Spinal cord (tissue), 10 donors: ENCODE results near the gene INPPL1. TPM values are rescaled to one million over a fixed set of nuclear protein-coding genes. Genes with fewer than 3 reads are reported as not detected.
"Not testable (repeated sequence)": the region's sequence is repeated elsewhere in the genome, so short reads cannot be mapped to it uniquely, and the experiment has no call there.

Source experiments
- DNase-seq, 6 donors: peaks; one replicate each; pipeline versions ENCODE4 v3.0.0 to v3.0.0-alpha.2; 2013 to 2015; ENCODE audit warnings: low spot score in 6 of 6, low read depth in 4 of 6
- H3K27ac ChIP-seq: one replicate; pipeline ENCODE4 v1.5.1; 2013; ENCODE audit warnings: low read depth, low read length, control low read depth
- H3K27me3 ChIP-seq: one replicate; pipeline ENCODE4 v1.6.1; 2013; ENCODE audit warnings: low read length; ENCODE audit not compliant: control insufficient read depth, insufficient read depth
- H3K36me3 ChIP-seq: one replicate; pipeline ENCODE4 v1.6.1; 2013; ENCODE audit warnings: low read length; ENCODE audit not compliant: control insufficient read depth, insufficient read depth
- H3K4me1 ChIP-seq: one replicate; pipeline ENCODE4 v1.6.1; 2013; ENCODE audit warnings: low read length; ENCODE audit not compliant: control insufficient read depth, insufficient read depth
- H3K4me3 ChIP-seq: one replicate; pipeline ENCODE4 v1.5.1; 2013; ENCODE audit warnings: low read depth, low read length, control low read depth
- H3K9me3 ChIP-seq: one replicate; pipeline ENCODE4 v1.6.1; 2013; ENCODE audit warnings: low read length; ENCODE audit not compliant: control insufficient read depth, insufficient read depth
- WGBS: methylation state at CpG from one replicate; pipeline ENCODE4 v1.1.5; 2013; ENCODE audit warnings: missing lambda C conversion rate; ENCODE audit not compliant: insufficient coverage; 5-methylcytosine and 5-hydroxymethylcytosine counted together
- long read RNA-seq, 4 donors: transcript quantifications; one replicate each; lab custom pipeline, GENCODE V29; 2026
- polyA plus RNA-seq, 2 donors: library from polyadenylated mRNA; unstranded; fragments of 120-200 nt; gene quantifications; one replicate each; pipeline ENCODE4 v1.2.1, GENCODE V29; 2013; ENCODE audit not compliant: insufficient read length in 2 of 2
- total RNA-seq, 2 donors: library from RNA; depleted of rRNA in 1 of 2; stranded (reverse); fragments of 120-200 nt in 1 of 2; fragments of >200 nt in 1 of 2; gene quantifications; one replicate each; pipeline versions ENCODE4 v1.2.3 to v1.2.4, GENCODE V29; 2013 to 2014
- donor health status: healthy.

The INPPL1 gene, protein sequence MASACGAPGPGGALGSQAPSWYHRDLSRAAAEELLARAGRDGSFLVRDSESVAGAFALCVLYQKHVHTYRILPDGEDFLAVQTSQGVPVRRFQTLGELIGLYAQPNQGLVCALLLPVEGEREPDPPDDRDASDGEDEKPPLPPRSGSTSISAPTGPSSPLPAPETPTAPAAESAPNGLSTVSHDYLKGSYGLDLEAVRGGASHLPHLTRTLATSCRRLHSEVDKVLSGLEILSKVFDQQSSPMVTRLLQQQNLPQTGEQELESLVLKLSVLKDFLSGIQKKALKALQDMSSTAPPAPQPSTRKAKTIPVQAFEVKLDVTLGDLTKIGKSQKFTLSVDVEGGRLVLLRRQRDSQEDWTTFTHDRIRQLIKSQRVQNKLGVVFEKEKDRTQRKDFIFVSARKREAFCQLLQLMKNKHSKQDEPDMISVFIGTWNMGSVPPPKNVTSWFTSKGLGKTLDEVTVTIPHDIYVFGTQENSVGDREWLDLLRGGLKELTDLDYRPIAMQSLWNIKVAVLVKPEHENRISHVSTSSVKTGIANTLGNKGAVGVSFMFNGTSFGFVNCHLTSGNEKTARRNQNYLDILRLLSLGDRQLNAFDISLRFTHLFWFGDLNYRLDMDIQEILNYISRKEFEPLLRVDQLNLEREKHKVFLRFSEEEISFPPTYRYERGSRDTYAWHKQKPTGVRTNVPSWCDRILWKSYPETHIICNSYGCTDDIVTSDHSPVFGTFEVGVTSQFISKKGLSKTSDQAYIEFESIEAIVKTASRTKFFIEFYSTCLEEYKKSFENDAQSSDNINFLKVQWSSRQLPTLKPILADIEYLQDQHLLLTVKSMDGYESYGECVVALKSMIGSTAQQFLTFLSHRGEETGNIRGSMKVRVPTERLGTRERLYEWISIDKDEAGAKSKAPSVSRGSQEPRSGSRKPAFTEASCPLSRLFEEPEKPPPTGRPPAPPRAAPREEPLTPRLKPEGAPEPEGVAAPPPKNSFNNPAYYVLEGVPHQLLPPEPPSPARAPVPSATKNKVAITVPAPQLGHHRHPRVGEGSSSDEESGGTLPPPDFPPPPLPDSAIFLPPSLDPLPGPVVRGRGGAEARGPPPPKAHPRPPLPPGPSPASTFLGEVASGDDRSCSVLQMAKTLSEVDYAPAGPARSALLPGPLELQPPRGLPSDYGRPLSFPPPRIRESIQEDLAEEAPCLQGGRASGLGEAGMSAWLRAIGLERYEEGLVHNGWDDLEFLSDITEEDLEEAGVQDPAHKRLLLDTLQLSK
- total RNA-seq (10 to 100 TPM; 34.1 to 89.8 TPM), polyA plus RNA-seq (100 to 1,000 TPM; 134 to 147 TPM)
- long read RNA-seq, donor 1, full-length matches to known transcripts = 3 of 24 reads
- long read RNA-seq, donor 1, partial matches to known transcripts = 21 of 24 reads
- long read RNA-seq, donor 1, other reads (novel, unspliced or antisense) = 0 of 24 reads
- long read RNA-seq, donor 2, partial matches to known transcripts = 7 of 11 reads
- long read RNA-seq, donor 2, other reads (novel, unspliced or antisense) = 0 of 11 reads
- long read RNA-seq, donor 3, partial matches to known transcripts = 6 of 10 reads
- long read RNA-seq, donor 3, other reads (novel, unspliced or antisense) = 0 of 10 reads
- long read RNA-seq, donor 4, full-length matches to known transcripts = 11 of 44 reads
- long read RNA-seq, donor 4, partial matches to known transcripts = 33 of 44 reads
- long read RNA-seq, donor 4, other reads (novel, unspliced or antisense) = 0 of 44 reads

DNA sequence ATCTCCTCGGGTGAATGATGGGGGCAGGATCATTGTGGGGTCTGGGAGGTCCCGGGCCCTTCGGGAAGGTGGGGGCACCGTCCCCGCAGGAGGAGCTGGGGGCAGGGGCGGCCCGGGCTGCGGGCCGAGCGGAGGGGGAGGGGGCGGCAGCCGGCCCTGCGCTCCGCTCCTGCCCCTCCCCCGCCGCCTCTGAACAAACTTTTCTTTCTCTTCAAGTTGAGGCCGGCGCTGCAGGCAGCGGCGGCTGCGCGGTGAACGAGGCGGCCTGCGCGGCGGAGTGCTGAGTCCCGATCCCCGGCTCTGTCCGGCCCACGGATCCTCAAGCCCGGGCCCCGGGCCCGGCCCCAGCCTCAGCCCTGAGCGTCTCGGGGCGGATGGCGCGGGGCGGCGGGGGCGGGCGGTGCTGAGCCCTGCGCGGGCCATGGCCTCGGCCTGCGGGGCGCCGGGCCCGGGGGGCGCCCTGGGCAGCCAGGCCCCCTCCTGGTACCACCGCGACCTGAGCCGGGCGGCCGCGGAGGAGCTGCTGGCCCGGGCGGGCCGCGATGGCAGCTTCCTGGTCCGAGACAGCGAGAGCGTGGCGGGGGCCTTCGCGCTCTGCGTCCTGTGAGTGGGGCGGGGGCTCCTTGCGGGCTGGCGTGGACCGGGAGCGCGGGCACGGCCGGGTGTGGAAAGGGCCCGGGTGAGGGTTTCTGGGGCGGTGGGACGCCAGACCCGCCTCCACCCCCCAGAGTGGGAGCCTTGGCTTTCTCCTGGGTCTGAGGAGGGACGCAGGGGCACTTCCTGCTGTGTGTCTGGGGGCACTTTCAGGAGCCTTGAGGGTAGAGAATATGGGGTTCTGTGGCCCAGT, at the start of gene INPPL1:
TSS of gene INPPL1 (plus strand) at position 204 of the 847 bp plus-strand sequence. CDS start at position 422, 218 bp downstream.
- peaks cover 57% of the 10 kb centered on the region for H3K4me1 ChIP-seq
- H3K27ac ChIP-seq = peak within 1 kb of the TSS; percentile 95
- peak within 1 kb of the TSS; percentile 88 for H3K4me3 ChIP-seq
- peak in 3 of 6 donors; percentile 35 to 79 (median 65) for DNase-seq
- H3K27me3 ChIP-seq = peaks cover 3% of the 10 kb centered on the region
- peaks cover 27% of the 10 kb centered on the region for H3K36me3 ChIP-seq
- no peaks in the 10 kb centered on the region for H3K9me3 ChIP-seq
- WGBS = under 1% methylated on average over 77 of the region's 81 CpGs

DNA sequence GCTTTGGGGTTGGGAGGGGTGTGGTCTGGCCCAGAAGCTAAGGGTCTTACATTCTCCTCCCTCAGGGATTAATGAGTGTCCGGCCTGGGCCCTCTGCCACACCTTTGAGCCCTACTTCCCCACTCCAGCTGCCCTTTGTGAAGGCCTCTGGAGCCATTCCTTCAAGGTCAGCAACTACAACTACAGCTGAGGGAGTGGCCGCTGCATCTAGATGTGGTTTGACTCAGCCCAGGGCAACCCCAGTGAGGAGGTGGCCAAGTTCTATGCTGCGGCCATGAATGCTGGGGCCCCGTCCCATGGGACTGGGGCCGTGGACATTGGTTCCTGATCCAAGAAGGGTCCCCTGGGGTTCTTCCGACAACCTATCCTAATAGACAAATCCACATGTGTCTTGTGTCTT, 46.9 kb upstream of the INPPL1 start:
- no peaks in the 10 kb centered on the region for H3K9me3 ChIP-seq
- H3K4me3 ChIP-seq = no peak overlapping the region
- H3K27ac ChIP-seq = no peak overlapping the region
- WGBS = 92% methylated on average over 2 of the region's 6 CpGs
- H3K27me3 ChIP-seq = no peaks in the 10 kb centered on the region
- H3K36me3 ChIP-seq = no peaks in the 10 kb centered on the region
- DNase-seq = no peak
- H3K4me1 ChIP-seq = no peaks in the 10 kb centered on the region

DNA sequence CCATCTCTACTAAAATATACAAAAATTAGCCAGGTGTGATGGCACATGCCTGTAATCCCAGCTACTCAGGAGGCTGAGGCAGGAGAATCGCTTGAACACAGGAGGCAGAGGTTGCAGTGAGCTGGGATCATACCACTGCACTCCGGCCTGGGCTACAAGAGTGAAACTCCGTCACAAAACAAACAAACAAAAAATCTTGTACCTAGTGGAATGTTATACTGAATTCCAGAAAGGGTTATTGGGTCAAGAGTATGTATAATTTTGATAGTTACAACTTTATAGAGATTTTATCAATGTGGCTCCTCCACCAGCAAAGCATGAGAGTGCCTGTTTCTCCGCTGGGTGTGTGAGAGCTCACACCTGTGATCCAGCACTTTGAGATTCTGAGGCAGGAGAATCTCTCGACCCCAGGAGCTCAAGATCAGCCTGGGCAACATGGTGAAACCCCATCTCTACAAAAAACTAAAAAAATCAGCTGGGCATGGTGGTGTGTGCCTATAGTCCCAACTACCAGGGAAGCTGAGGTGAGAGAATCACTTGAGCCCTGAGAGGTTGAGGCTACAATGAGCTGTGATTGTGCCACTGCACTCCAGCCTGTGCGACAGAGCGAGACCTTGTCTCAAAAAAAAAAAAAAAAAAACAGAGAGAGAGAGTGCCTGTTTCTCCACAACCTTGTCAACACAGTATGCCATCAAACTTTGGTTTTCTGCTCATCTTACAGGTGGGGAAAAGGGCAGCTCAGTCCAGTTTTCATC, 45.3 kb upstream of the INPPL1 start:
- H3K27ac ChIP-seq = no peak overlapping the region
- H3K27me3 ChIP-seq = no peaks in the 10 kb centered on the region
- no CpG with 5 or more reads among the region's 7 CpGs for WGBS
- no peaks in the 10 kb centered on the region for H3K9me3 ChIP-seq
- no peak for DNase-seq
- no peak overlapping the region for H3K4me3 ChIP-seq
- no peaks in the 10 kb centered on the region for H3K4me1 ChIP-seq
- no peaks in the 10 kb centered on the region for H3K36me3 ChIP-seq

DNA sequence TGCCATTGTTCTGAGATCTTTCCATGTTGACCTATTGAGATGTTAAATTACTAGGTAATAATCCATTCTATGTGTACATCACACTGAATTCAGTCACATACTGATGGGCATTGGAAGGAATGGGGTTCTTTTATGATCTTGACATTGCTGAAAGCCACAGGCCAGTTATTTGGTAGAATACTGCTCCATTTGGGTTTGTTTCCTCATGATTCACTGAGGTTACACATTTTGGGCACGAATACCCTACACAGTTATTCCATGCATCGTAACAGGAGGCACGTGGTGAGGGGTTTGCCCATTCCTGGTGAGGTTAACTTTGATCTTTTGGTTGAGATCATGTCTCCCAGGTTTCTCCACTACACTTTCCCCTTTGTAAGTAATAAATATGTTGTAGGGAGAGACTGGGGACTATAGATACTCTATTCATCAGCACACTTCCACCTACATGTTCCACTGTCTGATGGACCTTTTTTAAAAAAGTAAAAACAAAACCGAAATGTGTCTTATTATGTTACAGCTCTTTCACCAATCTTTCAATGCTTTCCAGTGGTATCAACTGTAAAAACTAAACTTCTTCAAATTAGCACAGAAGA, 44.7 kb upstream of the INPPL1 start:
- Histone ChIP-seq H3K9me3 (no peaks in the 10 kb centered on the region), H3K36me3 (no peaks in the 10 kb centered on the region), H3K27ac (no peak overlapping the region), H3K4me3 (no peak overlapping the region), H3K27me3 (no peaks in the 10 kb centered on the region), H3K4me1 (no peaks in the 10 kb centered on the region)
- 100% methylated on average over 1 of the region's 4 CpGs for WGBS
- no peak for DNase-seq

DNA sequence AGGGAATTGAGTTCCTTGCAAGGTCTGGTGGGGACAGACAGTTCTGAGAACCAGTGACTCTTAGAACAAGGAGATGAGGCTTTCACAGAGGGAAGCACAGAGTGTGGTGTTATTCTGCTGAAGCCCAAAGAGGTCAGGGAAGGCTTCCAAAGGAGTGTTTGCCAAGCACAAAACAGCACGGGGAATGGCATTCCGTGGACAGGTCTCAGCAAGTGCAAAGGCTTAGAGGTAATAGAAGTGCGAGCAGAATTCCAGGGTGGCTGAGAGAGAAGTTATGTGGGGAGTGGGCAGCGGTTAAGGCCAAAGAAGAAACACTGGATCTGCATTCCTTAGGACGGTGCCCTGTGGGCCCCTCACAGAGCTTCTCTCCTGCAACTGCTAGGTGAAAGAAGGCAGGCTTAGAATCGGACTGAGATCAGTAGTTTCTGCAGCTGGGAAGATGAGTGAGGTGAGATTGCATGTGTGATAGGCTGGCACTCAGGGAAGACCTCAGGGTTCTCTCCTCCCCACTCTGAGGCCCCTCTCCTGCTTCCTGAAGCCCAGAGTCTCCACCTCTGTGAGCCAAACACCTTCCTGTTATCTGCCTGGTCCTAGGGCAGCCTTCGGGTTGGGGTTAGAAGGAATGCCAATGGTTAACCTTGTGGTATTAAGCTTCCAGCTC, 43.5 kb upstream of the INPPL1 start:
- H3K9me3 ChIP-seq, DNase-seq, H3K4me1 ChIP-seq, H3K27ac ChIP-seq, H3K36me3 ChIP-seq, H3K27me3 ChIP-seq, H3K4me3 ChIP-seq: not testable (repeated sequence)
- 66% methylated on average over 5 of the region's 7 CpGs for WGBS

DNA sequence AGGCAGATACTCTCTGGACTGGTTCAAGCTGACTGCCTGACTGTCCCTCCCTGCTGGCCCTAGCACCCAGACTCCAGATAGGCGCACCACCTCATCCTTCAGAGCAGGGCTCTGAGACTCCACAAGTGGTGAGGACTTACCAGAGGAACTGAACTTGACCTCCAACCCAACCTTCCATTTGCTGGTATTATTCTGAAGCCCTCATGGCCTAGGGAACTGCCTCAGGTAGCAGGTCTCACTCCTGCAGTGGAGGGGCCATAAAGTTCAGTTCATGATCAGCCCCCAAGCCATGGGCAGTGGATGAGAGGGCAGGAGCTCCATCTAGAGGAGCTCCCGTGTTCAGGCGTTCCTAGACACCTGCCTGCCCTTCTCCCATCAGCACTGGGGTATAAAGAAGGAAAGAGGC, 43.0 kb upstream of the INPPL1 start:
- H3K27ac ChIP-seq, H3K27me3 ChIP-seq, H3K4me3 ChIP-seq, H3K36me3 ChIP-seq, H3K4me1 ChIP-seq, H3K9me3 ChIP-seq, DNase-seq: not testable (repeated sequence)
- 100% methylated on average over 1 of the region's 3 CpGs for WGBS

DNA sequence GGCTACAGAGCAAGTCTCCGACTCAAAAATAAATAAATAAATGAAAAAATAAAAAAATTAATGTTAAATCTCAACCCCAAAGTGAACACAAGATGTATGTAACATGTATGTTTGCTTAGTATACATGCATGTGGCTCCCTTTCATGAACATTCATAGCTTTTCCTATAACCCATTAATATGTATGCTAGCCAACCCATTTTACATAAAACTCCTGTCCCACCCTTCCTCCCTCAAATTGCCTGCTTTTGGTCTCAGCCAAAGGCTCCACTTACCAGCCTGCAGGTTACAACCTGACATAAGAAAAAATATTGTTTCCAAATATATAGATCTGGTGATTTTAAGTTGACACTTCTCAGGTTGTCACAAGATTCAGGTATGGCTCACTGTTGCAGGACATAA, 36.3 kb upstream of the INPPL1 start:
- Histone ChIP-seq H3K4me3 (no peak overlapping the region), H3K27me3 (no peaks in the 10 kb centered on the region), H3K27ac (no peak overlapping the region), H3K4me1 (peaks cover 10% of the 10 kb centered on the region), H3K9me3 (no peaks in the 10 kb centered on the region), H3K36me3 (no peaks in the 10 kb centered on the region)
- WGBS = no CpG with 5 or more reads among the region's 1 CpG
- no peak for DNase-seq
